GM10266 (cell line): ENCODE measurements around the gene ZNF8.

Experiments
- DNase-seq: peaks from one replicate; pipeline ENCODE4 v3.0.0; 2012; ENCODE audit errors: extremely low spot score
- TF ChIP-seq, protein P1 (sequence below): IDR thresholded peaks from 2 replicates; pipeline ENCODE4 v1.5.1; 2012; ENCODE audit warnings: mild to moderate bottlenecking, low read depth; ENCODE audit not compliant: control insufficient read depth, insufficient read depth; ENCODE audit errors: missing control alignments

The ZNF8 gene

DNA sequence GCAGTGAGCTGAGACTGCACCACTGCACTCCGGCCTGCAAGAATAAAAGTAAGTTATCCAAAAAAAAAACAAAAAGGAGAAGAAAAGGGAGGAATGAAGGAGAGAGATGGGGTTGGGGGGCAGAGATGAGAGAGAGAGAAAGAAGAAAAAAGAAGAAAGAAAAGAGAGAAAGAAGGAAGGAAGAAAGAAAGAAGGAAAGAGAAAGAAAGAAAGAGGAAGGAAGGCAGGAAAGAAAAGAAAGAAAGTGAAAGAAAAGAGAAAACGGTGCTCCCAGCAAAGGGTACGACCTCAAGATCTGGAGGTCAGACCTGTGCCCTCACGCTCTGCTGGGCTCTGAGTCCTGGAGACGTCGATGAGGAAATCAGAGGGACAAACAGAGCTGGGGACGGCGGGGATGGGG is 70.8 kb downstream of the ZNF8 start:
- DNase-seq: no peak
- TF ChIP-seq, protein P1, sequence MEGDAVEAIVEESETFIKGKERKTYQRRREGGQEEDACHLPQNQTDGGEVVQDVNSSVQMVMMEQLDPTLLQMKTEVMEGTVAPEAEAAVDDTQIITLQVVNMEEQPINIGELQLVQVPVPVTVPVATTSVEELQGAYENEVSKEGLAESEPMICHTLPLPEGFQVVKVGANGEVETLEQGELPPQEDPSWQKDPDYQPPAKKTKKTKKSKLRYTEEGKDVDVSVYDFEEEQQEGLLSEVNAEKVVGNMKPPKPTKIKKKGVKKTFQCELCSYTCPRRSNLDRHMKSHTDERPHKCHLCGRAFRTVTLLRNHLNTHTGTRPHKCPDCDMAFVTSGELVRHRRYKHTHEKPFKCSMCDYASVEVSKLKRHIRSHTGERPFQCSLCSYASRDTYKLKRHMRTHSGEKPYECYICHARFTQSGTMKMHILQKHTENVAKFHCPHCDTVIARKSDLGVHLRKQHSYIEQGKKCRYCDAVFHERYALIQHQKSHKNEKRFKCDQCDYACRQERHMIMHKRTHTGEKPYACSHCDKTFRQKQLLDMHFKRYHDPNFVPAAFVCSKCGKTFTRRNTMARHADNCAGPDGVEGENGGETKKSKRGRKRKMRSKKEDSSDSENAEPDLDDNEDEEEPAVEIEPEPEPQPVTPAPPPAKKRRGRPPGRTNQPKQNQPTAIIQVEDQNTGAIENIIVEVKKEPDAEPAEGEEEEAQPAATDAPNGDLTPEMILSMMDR: no peak

DNA sequence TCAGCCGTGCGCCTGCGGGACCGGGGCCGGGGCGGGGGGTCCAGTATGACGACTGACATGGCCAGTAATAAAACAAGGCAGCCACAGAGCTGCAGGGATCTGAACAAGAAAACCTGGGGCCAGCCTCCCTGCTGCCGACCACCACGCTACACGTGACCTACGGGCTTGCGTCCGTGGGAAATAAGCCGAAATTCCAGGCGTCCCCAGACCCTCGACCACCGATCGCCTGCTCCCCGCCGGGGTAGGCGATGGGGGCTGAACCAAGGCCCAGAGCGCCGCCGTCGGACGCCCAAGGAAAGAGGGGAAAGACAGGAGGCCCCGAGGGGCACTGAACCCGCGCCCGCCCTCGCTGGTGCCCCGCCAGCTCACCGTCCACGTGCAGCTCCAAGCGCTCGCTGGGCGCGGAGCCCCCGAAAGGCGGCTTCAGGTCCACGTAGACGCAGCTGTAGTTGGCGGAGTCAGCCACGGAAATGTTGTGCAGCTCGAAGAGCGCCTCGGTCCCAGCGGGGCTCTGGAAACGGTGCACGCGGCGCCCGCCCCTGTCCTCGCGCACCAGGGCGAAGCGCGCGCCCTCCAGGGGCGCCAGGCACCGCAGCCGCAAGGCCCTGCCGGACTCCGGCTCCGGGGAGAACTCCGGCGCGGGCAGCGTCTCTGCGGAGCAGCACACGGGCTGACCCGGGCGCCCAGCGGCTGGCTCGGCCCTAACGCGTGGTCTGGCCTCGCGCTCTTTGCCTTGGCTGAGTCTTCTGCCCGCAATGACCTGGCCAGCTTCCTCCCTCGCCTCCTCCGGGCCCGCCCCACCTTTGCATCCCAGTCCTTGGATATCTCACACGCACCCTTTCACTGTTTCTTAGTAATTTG is 71.5 kb downstream of the ZNF8 start:
- no peak for DNase-seq
- TF ChIP-seq, protein P1: no peak

DNA sequence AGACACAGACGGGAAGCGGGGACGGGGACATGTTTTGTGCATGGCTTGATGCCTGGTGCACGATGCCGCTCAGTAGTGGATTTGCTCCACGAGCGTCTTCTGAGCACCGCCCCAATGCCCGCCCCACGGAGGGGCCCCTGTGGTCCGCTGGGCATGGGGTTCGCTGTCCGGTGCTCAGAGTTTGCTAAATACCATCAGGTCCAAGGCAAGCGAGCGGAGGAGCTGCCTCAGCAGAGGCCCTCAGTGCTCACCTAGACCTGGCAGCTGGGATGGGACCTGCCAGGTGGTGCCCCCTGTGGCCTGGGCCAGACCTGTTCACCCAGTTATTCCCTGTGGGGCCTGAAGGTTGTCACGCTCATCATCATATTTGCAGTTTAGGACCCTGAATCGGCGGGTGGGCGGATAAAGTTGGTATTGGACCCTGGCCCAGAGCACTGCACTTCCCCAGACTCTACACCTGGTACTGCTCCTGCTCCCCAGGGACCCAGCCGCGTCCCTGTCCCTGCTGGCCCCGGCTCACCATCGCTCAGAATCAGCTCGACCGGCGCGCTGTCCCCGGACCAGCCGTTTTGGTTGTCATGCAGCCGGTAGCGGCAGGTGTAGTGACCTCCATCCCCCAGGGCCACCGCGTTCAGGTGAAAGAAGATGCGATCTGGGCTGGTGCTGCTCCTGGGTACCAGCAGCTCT is 72.3 kb downstream of the ZNF8 start:
- DNase-seq: no peak
- TF ChIP-seq, protein P1: no peak

DNA sequence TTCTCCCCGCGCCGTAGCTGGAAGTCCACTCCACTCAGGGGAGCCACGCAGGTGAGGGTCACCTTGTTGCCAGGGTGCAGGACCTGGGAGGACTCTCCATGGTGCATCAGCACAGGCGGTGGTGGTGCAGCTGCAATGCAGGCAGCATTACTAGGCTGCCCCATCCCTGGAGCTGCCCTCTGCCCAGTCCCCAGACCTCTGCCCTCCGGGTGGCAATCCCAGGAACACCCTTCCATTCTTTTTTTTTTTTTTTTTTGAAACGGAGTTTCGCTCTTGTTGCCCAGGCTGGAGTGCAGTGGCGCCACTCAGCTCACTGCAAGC is 72.8 kb downstream of the ZNF8 start:
- DNase-seq: no peak
- TF ChIP-seq, protein P1: no peak

DNA sequence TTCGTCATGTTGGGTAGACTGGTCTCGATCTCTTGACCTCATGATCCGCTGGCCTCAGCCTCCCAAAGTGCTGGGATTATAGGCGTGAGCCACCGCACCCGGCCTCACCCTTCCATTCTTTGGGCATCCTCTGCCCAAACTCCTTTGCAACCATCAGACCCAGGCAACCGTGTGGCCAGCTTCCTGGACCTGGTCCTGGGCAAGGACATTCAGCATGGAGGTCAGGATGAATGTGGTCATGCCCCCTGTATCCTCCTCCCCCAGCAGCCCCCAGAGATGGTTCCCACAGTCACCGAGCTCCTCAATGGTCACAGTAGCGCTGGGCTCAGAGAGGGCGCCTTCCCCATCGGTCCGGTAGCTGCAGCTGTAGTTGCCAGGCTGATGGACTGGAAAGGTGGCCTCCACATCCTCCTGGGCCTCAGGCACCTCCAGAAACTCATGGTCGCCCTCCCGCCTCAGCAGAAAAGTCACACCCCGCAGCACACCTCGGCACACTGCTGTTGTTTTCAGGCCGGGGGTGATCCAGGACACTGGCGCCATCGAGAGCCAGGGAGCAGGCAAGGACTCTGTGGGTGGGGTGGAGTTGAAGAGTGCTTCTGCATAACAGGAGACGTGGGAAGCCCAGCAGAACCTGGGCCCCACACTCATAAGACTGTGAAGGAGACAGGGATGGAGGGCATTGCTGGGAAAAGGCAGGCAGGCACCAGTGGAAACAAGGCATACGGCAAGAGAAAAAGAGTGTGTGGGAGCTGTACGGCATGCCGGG is 73.4 kb downstream of the ZNF8 start:
- DNase-seq: no peak
- TF ChIP-seq, protein P1: no peak
